ENCODE results near the gene RPUSD1.

Gene RPUSD1

GRCh38 chr16:825341-826061, 37.3 kb upstream of the RPUSD1 start:
- no peak for DNase-seq (ENCODE audit: extremely low read depth, insufficient read length)
- no peak for TF ChIP-seq CTCF (IDR thresholded peaks at IDR 0.05; ENCODE audit: insufficient read depth, low read length, poor library complexity, severe bottlenecking)
- Histone ChIP-seq H3K36me3 (ENCODE audit: control insufficient read depth, insufficient read depth, low read length) (no peaks in the 10 kb centered on the region), H3K4me3 (replicated peaks; ENCODE audit: low read depth, low read length) (no peak overlapping the region), H3K27me3 (replicated peaks; ENCODE audit: control insufficient read depth, insufficient read depth, low read length) (no peaks in the 10 kb centered on the region)

GRCh38 chr16:824601-825000, 36.4 kb upstream of the RPUSD1 start:
- no peak for DNase-seq (ENCODE audit: extremely low read depth, insufficient read length)
- Histone ChIP-seq H3K36me3 (ENCODE audit: control insufficient read depth, insufficient read depth, low read length) (no peaks in the 10 kb centered on the region), H3K27me3 (replicated peaks; ENCODE audit: control insufficient read depth, insufficient read depth, low read length) (no peaks in the 10 kb centered on the region), H3K4me3 (replicated peaks; ENCODE audit: low read depth, low read length) (no peak overlapping the region)
- TF ChIP-seq CTCF (IDR thresholded peaks at IDR 0.05; ENCODE audit: insufficient read depth, low read length, poor library complexity, severe bottlenecking), result no peak

DNA sequence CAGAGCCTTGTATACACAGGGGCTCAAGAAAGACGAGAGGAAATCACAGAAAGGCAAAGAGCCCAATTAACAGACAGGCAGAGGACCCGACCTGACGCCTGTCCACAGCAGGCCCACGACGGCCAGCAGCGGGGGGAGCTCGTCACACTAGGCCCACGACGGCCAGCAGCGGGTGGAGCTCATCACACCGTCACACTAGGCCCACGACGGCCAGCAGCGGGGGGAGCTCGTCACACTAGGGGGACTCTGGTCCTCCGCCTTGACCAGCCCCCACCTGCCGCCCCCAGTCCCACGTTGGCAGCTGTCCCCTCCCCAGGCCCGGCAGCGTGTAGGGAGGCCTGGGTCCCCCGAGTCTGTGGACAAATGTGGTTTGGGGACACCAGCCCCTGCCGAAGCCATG, 36.0 kb upstream of the RPUSD1 start:
- no peaks in the 10 kb centered on the region for H3K27me3 ChIP-seq (replicated peaks; ENCODE audit: control insufficient read depth, insufficient read depth, low read length)
- H3K4me3 ChIP-seq (replicated peaks; ENCODE audit: low read depth, low read length), result no peak overlapping the region
- DNase-seq (ENCODE audit: extremely low read depth, insufficient read length), result no peak
- no peaks in the 10 kb centered on the region for H3K36me3 ChIP-seq (ENCODE audit: control insufficient read depth, insufficient read depth, low read length)
- TF ChIP-seq CTCF (IDR thresholded peaks at IDR 0.05; ENCODE audit: insufficient read depth, low read length, poor library complexity, severe bottlenecking), result no peak

DNA sequence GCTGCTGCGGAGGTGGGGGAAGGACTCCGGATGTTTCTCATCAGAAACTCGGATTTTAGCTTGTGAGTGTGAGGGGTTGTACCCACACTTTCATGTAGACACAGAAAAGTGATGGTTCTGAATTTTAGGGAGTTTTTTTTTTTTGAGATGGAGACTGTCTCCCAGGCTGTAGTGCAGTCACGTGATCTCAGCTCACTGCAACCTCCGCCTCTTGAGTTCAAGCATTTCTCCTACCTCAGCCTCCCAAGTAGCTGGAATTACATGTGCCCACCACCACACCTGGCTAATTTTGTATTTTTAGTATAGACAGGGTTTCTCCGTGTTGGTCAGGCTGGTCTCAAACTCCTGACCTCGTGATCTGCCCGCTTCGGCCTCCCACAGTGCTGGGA, 34.7 kb upstream of the RPUSD1 start:
- TF ChIP-seq CTCF (IDR thresholded peaks at IDR 0.05; ENCODE audit: insufficient read depth, low read length, poor library complexity, severe bottlenecking), result no peak
- no peaks in the 10 kb centered on the region for H3K36me3 ChIP-seq (ENCODE audit: control insufficient read depth, insufficient read depth, low read length)
- no peak for DNase-seq (ENCODE audit: extremely low read depth, insufficient read length)
- H3K27me3 ChIP-seq (replicated peaks; ENCODE audit: control insufficient read depth, insufficient read depth, low read length), result no peaks in the 10 kb centered on the region
- no peak overlapping the region for H3K4me3 ChIP-seq (replicated peaks; ENCODE audit: low read depth, low read length)

GRCh38 chr16:822174-822908, 34.2 kb upstream of the RPUSD1 start:
- Histone ChIP-seq H3K4me3 (replicated peaks; ENCODE audit: low read depth, low read length) (no peak overlapping the region), H3K36me3 (ENCODE audit: control insufficient read depth, insufficient read depth, low read length) (no peaks in the 10 kb centered on the region), H3K27me3 (replicated peaks; ENCODE audit: control insufficient read depth, insufficient read depth, low read length) (no peaks in the 10 kb centered on the region)
- no peak for TF ChIP-seq CTCF (IDR thresholded peaks at IDR 0.05; ENCODE audit: insufficient read depth, low read length, poor library complexity, severe bottlenecking)
- DNase-seq (ENCODE audit: extremely low read depth, insufficient read length), result no peak

Data from GM06990 (cell line).